NCI-H187 (cell line): ENCODE results near the gene CCDC27.
A peak's percentile ranks its signal among the peaks of the same experiment; 100 is the strongest.

ENCODE experiments used
- DNase-seq, 2 experiments: peaks; one replicate each; lab custom pipeline; 2025; lab: John Stamatoyannopoulos, UW

The CCDC27 gene

GRCh38 chr1:3718764-3719163 lies 33.5 kb upstream of the CCDC27 start:
- peak in 1 of 2 experiments; percentile 9 for DNase-seq

DNA sequence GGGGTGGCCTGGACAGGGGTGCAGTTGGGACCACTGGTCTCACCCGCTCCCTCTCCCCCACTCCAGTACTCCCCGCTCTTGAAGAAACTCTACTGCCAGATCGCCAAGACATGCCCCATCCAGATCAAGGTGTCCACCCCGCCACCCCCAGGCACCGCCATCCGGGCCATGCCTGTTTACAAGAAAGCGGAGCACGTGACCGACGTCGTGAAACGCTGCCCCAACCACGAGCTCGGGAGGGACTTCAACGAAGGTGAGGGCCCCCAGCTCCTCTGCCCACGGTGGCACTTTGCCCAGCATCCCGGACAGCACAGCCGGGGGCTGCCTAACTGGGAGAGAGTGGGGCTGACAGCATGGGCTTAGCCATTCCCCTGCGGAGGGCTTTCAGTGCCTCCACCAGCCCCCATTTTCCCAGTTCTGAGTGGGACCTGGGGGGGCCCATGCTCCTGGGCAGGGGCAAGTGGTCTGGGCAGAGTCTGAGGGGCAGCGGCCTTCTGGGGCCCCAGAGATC lies 30.2 kb upstream of the CCDC27 start:
- DNase-seq, result no peak

- no peak for DNase-seq
Observed at GRCh38 chr1:3722846-3723245, 29.4 kb upstream of the CCDC27 start.

DNA sequence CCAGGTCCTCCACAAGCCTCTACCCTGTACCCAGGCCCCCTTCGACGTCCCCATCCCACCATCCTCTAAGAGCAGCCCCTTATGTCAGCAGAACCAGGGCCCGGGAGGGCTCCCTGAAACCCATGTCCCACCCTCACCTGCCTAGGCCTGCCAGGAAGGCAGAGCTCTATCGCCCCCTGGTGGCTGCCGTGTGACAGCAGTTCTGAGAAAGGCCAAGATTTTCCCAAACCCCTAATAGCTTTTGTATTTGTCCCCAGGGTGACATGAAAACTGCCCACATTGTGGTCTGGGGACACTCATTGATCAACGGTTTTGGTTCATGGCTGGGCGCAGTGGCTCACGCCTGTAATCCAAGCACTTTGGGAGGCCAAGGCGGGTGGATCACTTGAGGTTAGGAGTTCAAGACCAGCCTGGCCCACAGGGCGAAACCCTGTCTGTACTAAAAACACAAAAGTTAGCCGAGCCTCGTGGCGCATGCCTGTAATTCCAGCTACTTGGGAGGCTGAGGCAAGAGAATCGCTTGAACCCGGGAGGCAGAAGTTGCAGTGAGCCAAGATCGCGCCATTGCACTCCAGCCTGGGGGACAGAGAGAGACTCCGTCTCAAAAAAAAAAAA lies 27.7 kb upstream of the CCDC27 start:
- peak; percentile 1 to 33 for DNase-seq

DNA sequence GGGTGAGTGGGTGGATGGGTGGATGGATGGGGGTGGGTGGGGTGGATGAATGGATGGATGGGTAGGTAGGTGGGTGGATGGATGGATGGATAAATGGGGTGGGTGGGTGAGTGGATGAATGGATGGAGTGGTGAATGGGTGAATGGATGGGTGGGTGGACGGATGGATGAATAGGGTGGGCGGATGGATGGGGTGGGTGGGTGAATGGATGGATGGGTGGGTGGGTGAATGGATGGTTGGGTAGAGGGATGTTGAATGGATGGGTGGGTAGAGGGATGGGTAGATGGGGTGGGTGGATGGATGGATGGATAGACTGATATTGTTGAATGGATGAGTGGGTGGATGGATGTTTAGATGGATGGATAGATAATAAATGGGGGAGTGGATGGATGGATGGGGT lies 26.9 kb upstream of the CCDC27 start:
- no peak for DNase-seq

DNA sequence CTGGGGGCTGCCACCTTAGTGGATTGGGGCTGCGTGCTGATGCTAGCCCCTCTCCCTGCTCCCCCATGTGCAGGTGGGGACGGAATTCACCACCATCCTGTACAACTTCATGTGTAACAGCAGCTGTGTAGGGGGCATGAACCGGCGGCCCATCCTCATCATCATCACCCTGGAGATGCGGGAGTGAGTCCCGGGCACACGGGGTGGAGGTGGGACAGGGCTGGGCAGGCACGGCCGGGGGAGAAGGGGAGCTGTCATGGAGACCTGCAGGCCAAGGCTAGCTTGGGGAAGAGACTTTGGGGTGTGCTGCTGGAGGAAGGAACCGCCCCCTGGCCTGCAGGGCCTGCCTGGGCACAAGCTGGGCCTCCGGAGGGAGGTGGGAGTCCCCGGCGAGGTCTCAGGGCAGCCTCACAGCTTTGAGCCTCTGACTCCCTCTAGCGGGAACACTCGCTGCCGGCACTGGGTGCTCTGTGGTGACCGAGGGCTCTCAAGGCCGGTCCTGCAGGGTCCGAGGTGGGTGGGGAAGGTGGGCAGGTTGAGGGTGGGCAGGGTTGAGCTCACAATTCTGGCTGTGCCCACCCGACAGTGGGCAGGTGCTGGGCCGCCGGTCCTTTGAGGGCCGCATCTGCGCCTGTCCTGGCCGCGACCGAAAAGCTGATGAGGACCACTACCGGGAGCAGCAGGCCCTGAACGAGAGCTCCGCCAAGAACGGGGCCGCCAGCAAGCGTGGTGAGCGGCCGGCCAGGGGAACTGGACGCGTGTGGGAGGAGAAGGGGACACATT lies 25.0 kb upstream of the CCDC27 start:
- no peak for DNase-seq

DNA sequence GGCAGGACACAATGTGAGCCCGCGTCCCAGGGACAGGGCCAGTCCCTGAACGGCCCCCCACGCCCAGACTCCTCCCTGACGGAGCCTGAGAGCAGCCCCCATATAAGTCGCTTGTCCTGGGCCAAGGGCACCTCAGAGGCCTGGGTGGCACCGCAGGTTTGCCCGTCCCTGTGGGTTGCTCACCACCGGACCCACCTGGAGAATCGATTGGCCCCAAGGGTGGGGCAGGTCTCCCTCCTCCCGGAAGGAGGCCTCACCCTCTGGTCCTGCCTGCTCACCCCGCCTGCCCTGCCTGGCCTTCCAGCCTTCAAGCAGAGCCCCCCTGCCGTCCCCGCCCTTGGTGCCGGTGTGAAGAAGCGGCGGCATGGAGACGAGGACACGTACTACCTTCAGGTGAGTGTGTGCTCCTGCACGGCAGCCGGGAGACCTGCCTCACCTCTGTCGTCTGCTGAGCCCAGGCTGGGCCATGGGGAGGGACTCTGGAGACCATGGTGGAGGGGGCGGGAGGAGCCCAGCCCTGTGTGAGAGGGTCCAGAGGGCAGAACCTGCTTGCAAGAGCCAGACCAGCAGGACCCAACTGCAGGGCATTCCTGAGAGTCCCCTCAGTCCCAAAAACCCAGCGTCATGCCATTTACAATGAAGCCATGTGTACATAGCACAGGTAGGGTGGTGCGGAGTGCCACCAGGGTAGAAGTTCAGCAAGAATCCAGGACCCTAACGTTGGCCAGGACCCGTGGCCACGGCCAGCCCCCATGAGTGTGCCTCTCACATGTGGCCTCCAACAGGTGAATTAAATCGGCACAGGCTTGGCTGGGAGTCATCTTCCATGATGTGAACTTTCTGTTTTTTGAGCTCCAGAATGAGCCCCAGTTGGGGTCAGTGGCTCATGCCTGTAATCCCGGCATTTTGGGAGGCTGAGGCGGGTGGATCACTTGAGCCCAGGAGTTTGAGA lies 24.1 kb upstream of the CCDC27 start:
- no peak for DNase-seq

GRCh38 chr1:3729594-3730542 lies 22.4 kb upstream of the CCDC27 start:
- DNase-seq, result no peak

- no peak for DNase-seq
Observed at GRCh38 chr1:3730543-3731247, 21.6 kb upstream of the CCDC27 start.

- DNase-seq, result no peak
Observed at GRCh38 chr1:3731583-3732433, 20.4 kb upstream of the CCDC27 start.

DNA sequence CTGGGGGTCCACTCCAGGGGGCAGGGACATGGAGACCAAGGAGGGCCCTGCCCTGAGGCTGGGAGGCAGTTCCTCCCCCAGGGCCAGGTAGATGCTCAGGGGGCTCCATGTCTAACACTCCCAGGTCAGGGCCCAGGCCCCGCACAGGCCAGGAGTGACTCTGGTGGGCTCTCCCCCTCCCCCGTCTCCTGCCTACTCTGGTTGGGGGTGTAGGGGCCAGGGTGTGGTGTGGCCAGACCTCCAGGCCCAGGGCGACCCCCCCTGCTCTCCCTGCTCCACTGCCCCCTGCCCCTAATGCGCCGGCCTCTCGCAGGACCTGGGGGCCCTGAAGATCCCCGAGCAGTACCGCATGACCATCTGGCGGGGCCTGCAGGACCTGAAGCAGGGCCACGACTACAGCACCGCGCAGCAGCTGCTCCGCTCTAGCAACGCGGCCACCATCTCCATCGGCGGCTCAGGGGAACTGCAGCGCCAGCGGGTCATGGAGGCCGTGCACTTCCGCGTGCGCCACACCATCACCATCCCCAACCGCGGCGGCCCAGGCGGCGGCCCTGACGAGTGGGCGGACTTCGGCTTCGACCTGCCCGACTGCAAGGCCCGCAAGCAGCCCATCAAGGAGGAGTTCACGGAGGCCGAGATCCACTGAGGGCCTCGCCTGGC lies 19.7 kb upstream of the CCDC27 start:
- no peak for DNase-seq

GRCh38 chr1:3733094-3733882 lies 19.0 kb upstream of the CCDC27 start:
- DNase-seq, result no peak

DNA sequence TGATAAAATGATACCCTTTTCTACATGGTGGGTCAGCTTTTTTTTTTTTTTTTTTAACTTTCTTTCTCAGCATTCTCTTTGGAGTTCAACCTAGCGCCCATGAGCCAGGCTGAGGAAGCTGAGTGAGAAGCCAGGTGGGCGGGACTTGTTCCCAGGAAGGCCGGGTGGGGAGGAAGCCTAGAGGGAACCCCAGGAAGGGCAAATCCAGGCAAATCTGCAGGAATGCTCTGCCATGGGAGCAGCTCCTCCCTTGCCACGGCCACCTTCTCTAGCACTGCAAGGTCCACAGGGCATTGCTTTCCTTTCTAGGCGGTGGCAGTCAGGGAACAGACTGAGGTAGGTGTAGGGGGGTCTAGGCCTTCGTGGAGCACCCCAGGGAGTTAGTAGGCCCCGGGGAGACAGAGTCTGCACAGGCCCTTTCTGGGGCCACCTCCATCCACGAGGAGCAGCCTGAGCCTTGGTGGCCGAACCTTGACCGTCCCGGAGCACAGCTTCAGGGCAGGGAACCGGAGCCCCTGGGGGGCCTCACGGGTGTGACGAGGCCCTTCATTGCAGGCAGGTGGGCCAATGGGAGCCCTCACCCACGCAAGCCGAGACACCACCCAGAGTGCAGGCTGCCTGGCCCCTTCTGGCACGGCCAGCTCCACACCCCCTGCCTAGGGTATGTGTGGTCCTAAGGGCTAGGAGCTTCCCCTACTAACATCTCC lies 18.2 kb upstream of the CCDC27 start:
- DNase-seq, result no peak

DNA sequence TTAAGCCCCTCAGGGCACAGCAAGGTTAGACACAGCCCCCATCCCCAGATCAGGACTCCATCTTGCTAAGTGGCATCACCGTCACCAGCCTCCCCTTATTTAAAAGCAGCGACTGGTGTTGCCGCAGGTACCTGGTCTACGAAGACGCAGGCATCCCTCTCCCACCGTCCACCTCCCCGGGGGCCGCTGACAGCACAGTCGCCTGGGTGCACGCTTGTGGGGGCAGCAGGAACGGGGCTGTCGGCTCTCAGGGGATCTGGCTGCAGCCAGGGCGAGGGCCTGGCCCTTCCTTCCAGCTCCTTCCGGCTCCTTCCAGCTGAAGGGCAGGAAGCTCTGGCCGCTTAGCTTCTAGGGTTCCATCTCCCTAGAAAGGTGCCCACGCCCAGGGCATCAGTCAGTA lies 17.6 kb upstream of the CCDC27 start:
- no peak for DNase-seq

- DNase-seq, result no peak
Observed at GRCh38 chr1:3735027-3735681, 17.1 kb upstream of the CCDC27 start.

DNA sequence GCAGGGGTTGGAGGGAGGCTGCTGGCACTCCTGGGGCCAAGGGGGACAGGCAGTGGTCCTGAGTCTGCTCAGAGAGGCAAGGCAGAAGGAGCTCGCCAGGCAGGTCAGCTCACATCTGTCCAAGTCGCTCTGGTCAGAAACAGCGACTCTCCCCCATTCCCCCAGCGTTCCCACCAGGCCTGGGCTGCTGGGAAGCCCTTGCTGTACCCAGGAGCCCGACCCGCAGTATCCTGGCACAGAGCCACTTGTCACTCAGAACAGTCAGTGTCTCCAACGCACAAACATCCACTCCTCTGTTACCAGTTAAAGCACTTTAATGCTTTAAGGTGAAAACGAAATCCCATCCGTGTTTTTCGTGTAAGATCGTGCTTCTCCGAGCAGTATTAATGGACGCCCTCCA lies 16.6 kb upstream of the CCDC27 start:
- no peak for DNase-seq

GRCh38 chr1:3736131-3736561 lies 16.1 kb upstream of the CCDC27 start:
- no peak for DNase-seq
